ENCODE measurements around the gene SLAIN2.
"Not testable (repeated sequence)": the region's sequence is repeated elsewhere in the genome, so short reads cannot be mapped to it uniquely, and the experiment has no call there.

SLAIN2 gene

DNA sequence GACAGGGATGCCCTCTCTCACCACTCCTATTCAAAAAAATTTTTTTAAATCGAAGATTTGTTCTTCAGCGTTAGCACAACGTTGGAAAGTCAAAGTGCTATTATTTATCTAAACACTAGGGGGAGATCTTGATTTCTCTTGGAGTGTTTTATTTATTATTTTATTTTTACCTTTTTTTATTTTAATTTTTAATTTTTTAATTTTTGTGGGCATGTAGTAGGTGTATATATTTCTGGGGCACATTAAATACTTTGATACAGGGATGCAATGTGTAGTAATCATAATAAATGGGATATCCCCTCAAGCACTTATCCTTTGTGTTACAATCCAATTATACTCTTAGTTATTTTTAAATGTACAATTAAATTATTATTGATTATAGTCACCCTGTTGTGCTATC, 104.4 kb downstream of the SLAIN2 start:
- DNase-seq, result no peak

DNA sequence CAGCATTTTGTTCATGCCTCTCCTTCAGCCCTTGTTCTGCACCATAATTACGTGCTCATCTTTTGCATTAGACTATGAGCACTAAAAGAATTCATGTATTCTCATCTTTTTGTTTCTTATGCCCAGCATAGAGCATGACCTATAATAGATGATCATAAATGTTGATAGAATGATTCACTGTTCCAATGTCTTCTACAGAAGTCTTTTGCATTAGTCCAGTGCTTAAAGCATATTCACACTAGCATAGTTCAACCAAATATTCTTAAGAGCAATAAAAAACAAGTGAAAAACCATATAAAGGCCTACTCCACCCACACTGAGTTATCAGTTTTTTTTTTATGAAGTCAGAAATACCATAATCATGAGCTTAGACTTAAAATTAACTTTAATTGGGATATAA, 105.3 kb downstream of the SLAIN2 start:
- DNase-seq, result no peak

DNA sequence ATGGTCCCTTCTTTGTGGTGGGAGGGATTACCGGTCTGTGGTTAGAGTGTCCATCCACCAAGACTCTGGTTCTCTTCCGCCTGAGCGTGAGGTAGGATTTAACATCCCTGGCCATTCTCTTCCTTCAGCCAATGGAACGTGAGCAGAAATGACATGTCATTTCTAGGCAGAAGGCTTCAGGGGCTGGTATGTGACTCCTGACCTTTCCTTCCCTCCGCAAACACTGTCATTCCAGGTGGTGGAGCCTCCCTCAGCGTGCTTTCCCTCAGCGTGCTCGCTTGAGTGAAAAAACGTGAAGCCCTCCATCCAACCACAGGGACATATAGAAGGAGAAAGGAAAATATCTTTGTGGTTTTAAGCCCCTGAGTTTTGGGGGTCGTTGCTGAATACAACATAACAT, 107.8 kb downstream of the SLAIN2 start:
- DNase-seq, result no peak

DNA sequence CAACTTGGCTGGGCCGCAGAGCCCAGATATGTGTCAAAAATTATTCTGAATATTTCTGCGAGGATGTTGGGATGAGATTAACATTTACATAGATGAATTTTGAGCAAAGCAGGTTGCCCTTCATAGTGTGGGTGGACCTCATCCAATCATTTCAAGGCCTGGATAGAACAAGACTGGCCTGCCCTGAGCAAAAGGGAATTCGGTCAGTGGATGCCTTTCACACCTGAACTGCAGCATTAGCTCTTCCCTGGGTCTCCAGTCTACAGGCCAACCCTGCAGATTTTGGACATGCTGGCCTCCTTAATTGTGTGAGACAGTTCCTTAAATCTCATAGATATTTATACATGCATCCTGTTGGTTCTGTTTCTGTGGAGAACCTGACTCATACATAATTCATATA, 109.4 kb downstream of the SLAIN2 start:
- no peak for DNase-seq

DNA sequence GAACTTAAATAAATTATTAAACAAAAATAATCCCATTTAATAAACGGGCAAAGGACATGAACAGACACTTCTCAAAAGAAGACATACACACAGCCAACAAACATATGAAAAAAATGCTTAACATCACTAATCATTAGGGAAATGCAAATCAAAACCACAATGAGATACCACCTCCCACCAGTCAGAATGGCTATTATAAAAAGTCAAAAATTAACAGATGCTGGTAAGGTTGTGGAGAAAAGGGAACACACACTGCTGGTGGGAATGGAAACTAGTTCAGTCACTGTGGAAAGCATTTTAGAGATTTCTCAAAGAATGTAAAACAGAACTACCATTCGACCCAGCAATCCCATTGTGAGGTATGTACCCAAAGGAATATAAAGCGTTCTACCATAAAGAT, 110.3 kb downstream of the SLAIN2 start:
- DNase-seq, result not testable (repeated sequence)

DNA sequence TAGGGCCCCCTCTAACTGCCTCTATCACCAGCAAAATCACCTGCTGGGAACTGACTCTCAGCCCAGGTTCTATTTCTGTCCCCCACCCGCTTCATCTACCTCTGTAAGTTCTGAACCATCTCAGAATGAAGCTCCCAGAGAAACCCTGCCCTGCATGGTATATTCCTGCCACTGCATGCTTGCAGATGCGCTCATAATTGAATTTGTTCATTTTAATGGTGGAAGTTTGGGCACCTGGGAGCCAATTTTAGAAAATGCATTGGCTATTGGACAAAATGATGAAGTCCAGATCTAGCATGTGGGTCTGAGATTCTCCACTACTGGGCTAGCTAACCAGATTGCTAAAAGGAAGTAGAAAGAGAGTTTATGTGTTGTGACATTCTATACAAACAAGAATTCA, 113.3 kb downstream of the SLAIN2 start:
- DNase-seq, result no peak

DNA sequence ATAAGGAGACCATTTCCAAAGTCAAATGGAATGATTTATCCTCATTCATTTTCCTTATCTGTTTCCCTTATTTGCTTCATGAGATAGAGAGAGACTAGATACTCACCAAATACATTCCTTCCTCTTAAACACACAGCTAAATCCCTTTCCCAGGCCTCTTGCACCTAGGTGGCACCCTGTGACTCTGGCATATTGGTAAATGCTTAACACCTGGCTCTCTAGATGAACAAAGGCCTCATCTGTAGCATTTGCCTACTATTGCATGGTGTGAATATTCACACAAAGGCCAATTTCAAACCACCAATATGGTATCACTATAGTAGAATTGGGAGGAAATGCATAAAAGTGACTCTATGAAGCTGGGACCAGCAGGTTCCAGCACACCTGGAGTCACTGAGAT, 119.7 kb downstream of the SLAIN2 start:
- DNase-seq, result no peak

DNA sequence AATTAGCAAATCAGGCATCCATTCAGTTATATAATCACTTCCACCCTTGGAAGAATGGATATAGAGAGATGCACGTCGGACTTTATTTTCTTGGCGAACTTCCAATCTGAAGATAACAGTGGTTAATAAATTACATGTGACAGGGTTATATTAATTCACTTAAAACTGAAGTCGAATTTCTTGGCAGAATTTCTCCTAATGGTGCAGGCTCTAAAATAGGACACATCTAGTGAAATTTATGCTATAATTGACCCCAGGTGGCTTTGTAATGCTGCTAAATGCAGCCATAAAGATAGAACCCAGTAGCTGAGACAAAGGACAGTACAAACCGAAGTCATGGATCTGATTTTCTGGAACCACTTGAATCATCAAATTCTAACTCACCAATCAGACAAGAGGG, 121.0 kb downstream of the SLAIN2 start:
- no peak for DNase-seq

DNA sequence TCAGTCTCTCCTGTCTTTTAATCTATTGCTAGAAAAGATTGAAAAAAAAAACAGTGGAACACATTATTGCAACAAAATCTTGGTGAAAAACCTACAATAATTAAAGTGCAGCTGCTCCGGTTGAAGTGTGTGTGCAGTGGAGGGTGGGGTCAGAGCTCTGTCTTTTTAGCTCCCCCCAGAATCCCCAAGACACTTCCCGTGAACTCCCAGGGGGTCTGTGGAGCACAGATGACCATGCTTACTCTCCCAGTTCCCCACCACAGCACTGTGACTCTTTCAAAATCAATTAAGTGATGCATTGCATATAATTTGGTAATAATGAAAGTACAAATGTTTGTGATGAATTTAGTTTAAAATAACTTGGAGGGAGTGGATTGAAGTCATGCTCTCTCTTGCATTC, 126.1 kb downstream of the SLAIN2 start:
- DNase-seq, result no peak

DNA sequence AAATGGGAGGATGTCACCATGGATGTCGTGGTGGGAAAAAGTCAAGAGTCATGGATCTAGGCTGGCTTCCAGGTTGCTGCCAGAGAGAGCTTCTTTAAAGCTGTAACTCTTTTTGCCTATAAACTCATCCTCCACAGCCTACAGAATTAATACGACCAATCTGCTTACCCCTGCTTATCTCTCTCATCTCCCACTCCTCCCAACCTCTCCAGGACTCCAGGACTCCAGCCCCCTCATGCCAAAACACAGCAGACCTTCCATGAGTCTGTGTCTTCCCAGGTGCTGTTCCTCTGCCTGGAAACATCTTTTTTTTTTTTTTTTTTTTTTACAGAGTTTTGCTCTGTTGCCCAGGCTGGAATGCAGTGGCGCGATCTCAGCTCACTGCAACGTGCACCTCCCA, 126.6 kb downstream of the SLAIN2 start:
- DNase-seq, result no peak

DNA sequence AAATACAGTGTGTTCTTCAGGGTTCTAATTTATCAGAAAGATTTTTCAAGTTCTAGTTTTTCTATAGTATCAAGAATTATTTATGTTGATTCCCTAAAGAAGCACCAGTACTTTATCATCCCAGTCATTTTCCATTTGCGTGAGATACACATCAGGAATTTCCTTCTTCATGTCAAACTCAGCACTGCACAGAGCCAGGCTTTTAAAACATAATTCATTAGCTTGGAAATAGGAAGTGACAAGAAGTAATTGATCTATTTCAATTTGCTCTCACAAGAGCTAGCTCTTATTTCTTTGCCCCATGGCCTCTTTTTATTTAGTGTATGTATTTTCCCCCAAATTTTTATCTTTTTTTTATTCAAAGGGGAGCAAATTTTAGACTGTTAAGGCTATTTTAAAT, 128.8 kb downstream of the SLAIN2 start:
- DNase-seq, result no peak

DNA sequence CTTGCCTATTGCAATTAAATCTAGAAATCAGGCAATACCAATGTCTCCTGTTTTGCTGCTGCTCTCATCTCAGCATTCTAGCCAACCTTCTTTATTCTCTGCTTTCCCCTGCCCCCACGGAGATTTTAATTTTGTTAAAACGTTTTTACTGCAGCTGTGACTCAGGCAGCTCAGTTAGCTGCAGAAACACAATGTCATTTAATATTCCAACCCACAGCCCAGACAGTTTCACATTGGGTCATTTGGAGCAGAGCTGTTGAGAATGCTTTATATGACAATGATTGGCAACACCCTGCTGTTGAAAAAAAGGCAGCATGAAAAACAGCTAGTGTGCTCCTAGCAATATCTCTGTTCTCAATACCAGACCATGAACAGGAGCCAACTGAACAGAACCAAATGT, 129.2 kb downstream of the SLAIN2 start:
- no peak for DNase-seq

DNA sequence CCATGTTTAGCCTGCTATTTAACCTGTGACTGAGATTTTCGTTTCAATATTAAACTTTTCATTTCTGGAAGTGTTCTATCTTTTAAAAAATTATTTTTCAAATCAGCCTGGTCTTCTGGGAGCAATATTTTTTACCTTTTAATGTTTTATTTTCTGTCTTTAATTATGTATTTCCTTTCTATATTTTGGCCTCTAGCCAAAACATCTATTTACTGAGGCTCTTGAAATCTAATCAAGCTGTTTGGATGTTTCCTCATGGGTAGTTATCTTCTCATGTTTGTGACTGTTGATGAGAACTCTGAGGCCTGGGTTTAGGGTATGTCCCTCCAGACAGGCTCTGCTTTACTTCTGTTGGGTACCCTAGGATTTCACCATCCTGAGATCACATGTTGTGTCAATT, 131.5 kb downstream of the SLAIN2 start:
- no peak for DNase-seq

DNA sequence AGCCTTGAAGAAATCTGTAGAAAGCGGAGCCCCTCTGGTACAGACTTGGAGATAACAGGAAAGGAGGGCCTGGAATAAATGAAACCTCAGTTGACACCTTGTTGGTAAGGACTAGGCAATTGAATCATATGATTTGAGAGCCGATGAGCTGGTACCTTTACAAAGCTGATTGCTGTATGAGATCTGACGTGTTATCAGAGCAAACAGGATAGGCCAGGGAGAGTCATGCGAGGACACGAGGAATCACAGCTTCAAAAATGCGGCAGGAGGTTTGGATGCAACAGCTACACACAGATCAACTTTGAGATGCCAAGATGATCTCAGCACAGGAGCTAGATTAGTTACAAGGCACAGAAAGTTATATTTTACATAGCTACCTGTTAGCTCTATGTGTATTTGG, 134.4 kb downstream of the SLAIN2 start:
- no peak for DNase-seq

All from T-helper 9 cell (primary cell).